DOHH2 (cell line): ENCODE results near the gene DYRK2.

Experiments used
- CTCF ChIP-seq: fragments of 200-600 bp; sonication (generic); IDR thresholded peaks from one replicate; pipeline ENCODE4 v1.5.1; 2014; ENCODE audit warnings: antibody characterized with exemption, mild to moderate bottlenecking, low read depth, low read length; ENCODE audit not compliant: poor library complexity, severe bottlenecking
- EZH2phosphoT487 ChIP-seq: fragments of 200-600 bp; sonication (generic); IDR thresholded peaks from 2 replicates; pipeline ENCODE4 v1.6.1; 2017; ENCODE audit warnings: borderline replicate concordance, mild to moderate bottlenecking, antibody characterized with exemption, low read length, moderate library complexity, mixed read lengths

- TF ChIP-seq CTCF (no peak), EZH2phosphoT487 (no peak)
Measured at GRCh38 chr12:67689385-67689784, 40.8 kb downstream of the DYRK2 start.
